SH-SY5Y (cell line): ENCODE measurements around the gene MAST4.

Experiments used
- GATA2 ChIP-seq: IDR thresholded peaks from 2 replicates; pipeline ENCODE4 v1.6.1; 2011; ENCODE audit warnings: mild to moderate bottlenecking, low read depth, low read length
- GATA3 ChIP-seq: IDR thresholded peaks from 2 replicates; pipeline ENCODE4 v1.6.1; 2011; ENCODE audit warnings: low read depth, mild to moderate bottlenecking, low read length, moderate library complexity

- TF ChIP-seq GATA3 (no peak), GATA2 (no peak)
Observed at GRCh38 chr5:66851306-66851705, 255.1 kb downstream of the MAST4 start.
